ENCODE measurements around the gene ABLIM3. TPM values are rescaled to one million over a fixed set of nuclear protein-coding genes. Genes with fewer than 3 reads are reported as not detected.

ABLIM3 gene
- total and polyA plus RNA-seq, 2 of the 13 experiments (the other 11 are each of a cell fraction or from before 2014, with no cell fraction given) = 0.53 to 6.3 TPM

DNA sequence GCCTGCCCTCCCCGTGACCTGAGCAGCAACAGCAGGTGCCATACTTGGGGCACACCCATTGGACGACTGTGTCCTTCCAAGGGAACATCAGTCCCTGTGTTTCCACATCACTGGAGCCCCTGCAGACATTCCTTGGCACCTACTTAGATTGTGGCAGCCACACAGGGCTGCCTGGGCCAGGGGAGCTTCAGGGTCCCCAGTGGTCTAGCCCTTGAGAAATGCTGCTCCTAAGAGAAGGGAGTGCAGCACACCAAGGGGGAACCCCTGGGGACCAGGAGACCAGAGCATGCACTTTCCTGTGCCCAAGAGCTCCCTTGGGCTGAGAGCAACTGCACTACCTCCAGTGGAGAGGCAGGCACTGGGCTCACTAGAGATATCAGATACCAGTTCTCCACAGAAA lies 20.1 kb upstream of the ABLIM3 start (continued):
- TF ChIP-seq, protein P1, sequence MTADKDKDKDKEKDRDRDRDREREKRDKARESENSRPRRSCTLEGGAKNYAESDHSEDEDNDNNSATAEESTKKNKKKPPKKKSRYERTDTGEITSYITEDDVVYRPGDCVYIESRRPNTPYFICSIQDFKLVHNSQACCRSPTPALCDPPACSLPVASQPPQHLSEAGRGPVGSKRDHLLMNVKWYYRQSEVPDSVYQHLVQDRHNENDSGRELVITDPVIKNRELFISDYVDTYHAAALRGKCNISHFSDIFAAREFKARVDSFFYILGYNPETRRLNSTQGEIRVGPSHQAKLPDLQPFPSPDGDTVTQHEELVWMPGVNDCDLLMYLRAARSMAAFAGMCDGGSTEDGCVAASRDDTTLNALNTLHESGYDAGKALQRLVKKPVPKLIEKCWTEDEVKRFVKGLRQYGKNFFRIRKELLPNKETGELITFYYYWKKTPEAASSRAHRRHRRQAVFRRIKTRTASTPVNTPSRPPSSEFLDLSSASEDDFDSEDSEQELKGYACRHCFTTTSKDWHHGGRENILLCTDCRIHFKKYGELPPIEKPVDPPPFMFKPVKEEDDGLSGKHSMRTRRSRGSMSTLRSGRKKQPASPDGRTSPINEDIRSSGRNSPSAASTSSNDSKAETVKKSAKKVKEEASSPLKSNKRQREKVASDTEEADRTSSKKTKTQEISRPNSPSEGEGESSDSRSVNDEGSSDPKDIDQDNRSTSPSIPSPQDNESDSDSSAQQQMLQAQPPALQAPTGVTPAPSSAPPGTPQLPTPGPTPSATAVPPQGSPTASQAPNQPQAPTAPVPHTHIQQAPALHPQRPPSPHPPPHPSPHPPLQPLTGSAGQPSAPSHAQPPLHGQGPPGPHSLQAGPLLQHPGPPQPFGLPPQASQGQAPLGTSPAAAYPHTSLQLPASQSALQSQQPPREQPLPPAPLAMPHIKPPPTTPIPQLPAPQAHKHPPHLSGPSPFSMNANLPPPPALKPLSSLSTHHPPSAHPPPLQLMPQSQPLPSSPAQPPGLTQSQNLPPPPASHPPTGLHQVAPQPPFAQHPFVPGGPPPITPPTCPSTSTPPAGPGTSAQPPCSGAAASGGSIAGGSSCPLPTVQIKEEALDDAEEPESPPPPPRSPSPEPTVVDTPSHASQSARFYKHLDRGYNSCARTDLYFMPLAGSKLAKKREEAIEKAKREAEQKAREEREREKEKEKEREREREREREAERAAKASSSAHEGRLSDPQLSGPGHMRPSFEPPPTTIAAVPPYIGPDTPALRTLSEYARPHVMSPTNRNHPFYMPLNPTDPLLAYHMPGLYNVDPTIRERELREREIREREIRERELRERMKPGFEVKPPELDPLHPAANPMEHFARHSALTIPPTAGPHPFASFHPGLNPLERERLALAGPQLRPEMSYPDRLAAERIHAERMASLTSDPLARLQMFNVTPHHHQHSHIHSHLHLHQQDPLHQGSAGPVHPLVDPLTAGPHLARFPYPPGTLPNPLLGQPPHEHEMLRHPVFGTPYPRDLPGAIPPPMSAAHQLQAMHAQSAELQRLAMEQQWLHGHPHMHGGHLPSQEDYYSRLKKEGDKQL (CRISPR knock-in tag; IDR thresholded peaks at IDR 0.05; ENCODE audit: low read depth) = no peak
- TF ChIP-seq ZNF652 (CRISPR knock-in tag; IDR thresholded peaks at IDR 0.05; ENCODE audit: borderline replicate concordance, low read depth) (no peak), ZNF260 (CRISPR knock-in tag; IDR thresholded peaks at IDR 0.05; ENCODE audit: borderline replicate concordance, low read depth) (no peak), ZNF354B (CRISPR knock-in tag; IDR thresholded peaks at IDR 0.05) (no peak)
- TF ChIP-seq, protein P2, sequence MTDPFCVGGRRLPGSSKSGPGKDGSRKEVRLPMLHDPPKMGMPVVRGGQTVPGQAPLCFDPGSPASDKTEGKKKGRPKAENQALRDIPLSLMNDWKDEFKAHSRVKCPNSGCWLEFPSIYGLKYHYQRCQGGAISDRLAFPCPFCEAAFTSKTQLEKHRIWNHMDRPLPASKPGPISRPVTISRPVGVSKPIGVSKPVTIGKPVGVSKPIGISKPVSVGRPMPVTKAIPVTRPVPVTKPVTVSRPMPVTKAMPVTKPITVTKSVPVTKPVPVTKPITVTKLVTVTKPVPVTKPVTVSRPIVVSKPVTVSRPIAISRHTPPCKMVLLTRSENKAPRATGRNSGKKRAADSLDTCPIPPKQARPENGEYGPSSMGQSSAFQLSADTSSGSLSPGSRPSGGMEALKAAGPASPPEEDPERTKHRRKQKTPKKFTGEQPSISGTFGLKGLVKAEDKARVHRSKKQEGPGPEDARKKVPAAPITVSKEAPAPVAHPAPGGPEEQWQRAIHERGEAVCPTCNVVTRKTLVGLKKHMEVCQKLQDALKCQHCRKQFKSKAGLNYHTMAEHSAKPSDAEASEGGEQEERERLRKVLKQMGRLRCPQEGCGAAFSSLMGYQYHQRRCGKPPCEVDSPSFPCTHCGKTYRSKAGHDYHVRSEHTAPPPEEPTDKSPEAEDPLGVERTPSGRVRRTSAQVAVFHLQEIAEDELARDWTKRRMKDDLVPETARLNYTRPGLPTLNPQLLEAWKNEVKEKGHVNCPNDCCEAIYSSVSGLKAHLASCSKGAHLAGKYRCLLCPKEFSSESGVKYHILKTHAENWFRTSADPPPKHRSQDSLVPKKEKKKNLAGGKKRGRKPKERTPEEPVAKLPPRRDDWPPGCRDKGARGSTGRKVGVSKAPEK (CRISPR knock-in tag; IDR thresholded peaks at IDR 0.05; ENCODE audit: borderline replicate concordance) = no peak
